Endodermal cell (in vitro differentiated cells): ENCODE data around the gene RAB31. TPM values are rescaled to one million over a fixed set of nuclear protein-coding genes. Genes with fewer than 3 reads are reported as not detected.

Experiments used
- DNase-seq: peaks from one replicate; pipeline ENCODE4 v3.0.0-alpha.2; 2017
- H3K27ac ChIP-seq: 2 replicates; pipeline ENCODE4 v1.5.1; 2013; ENCODE audit warnings: mild to moderate bottlenecking, low read depth, low read length, moderate library complexity
- H3K27me3 ChIP-seq: 2 replicates; pipeline ENCODE4 v1.6.1; 2013; ENCODE audit warnings: mild to moderate bottlenecking, low read length, moderate library complexity; ENCODE audit not compliant: insufficient read depth, control insufficient read depth, poor library complexity, severe bottlenecking
- H3K36me3 ChIP-seq: 2 replicates; pipeline ENCODE4 v1.7.0; 2013; ENCODE audit warnings: mild to moderate bottlenecking, low read length, moderate library complexity; ENCODE audit not compliant: control insufficient read depth, insufficient read depth
- H3K4me1 ChIP-seq: one replicate; pipeline ENCODE4 v1.7.0; 2013; ENCODE audit warnings: low read length; ENCODE audit not compliant: control insufficient read depth, insufficient read depth
- H3K4me3 ChIP-seq: 2 replicates; pipeline ENCODE4 v1.5.1; 2013; ENCODE audit warnings: mild to moderate bottlenecking, low read length, moderate library complexity
- H3K9ac ChIP-seq: 2 replicates; pipeline ENCODE4 v1.6.1; 2013; ENCODE audit warnings: mild to moderate bottlenecking, low read length, moderate library complexity; ENCODE audit not compliant: poor library complexity, severe bottlenecking; ENCODE audit errors: extremely low read depth
- H3K9me3 ChIP-seq: 2 replicates; pipeline ENCODE4 v1.6.1; 2013; ENCODE audit warnings: mild to moderate bottlenecking, low read length, moderate library complexity; ENCODE audit not compliant: control insufficient read depth
- H3K27ac Mint-ChIP-seq: 2 replicates; pipeline ENCODE4 v1.8.0; 2020; ENCODE audit warnings: mixed read lengths
- H3K27me3 Mint-ChIP-seq: 2 replicates; pipeline ENCODE4 v1.8.0; 2021; ENCODE audit warnings: mild to moderate bottlenecking, mixed read lengths; ENCODE audit not compliant: insufficient read depth
- H3K36me3 Mint-ChIP-seq: 2 replicates; pipeline ENCODE4 v1.8.0; 2020; ENCODE audit warnings: low read depth, mixed read lengths
- H3K4me1 Mint-ChIP-seq: 2 replicates; pipeline ENCODE4 v1.8.0; 2020; ENCODE audit warnings: mixed read lengths
- H3K4me3 Mint-ChIP-seq: 2 replicates; pipeline ENCODE4 v1.8.0; 2020; ENCODE audit warnings: mild to moderate bottlenecking, moderate library complexity, mixed read lengths
- H3K9me3 Mint-ChIP-seq: 2 replicates; pipeline ENCODE4 v1.8.0; 2020; ENCODE audit warnings: mild to moderate bottlenecking, mixed read lengths
- CTCF ChIP-seq: fragments of 200-600 bp; sonication (generic); conservative IDR thresholded peaks from 2 replicates; pipeline ENCODE4 v1.5.0; 2021; ENCODE audit warnings: antibody characterized with exemption, mild to moderate bottlenecking
- WGBS, 2 experiments: methylation state at CpG; one replicate each; pipeline versions ENCODE4 v1.1.5 to v1.1.7; 2013; ENCODE audit warnings: missing lambda C conversion rate in 2 of 2, mixed read lengths in 1 of 2; ENCODE audit not compliant: insufficient coverage in 1 of 2, insufficient read length in 1 of 2; 5-methylcytosine and 5-hydroxymethylcytosine counted together
- total RNA-seq, 2 donors: library from RNA; stranded (reverse); fragmentation: NEBNext Ultra II Directional in 1 of 2; extraction: Animal tissue kit (Norgen Biotek cat#: 25700) in 1 of 2; gene quantifications; 2 replicates in 1 of 2; 3 replicates in 1 of 2; pipeline ENCODE4 v1.2.1, GENCODE V29; 2021

RAB31 gene
- total RNA-seq, 2 donors from 2014 or later = 11.7 to 20.3 TPM

GRCh38 chr18:9848170-9848879 lies 140.2 kb downstream of the RAB31 start:
- H3K9me3 ChIP-seq = peaks cover 10% of the 10 kb centered on the region
- H3K4me3 Mint-ChIP-seq = no peak overlapping the region
- no peak overlapping the region for H3K27ac Mint-ChIP-seq
- no peak overlapping the region for H3K9ac ChIP-seq
- DNase-seq = no peak
- H3K36me3 ChIP-seq = no peaks in the 10 kb centered on the region
- H3K36me3 Mint-ChIP-seq = peaks cover 4% of the 10 kb centered on the region
- H3K27me3 Mint-ChIP-seq = no peaks in the 10 kb centered on the region
- peaks cover 4% of the 10 kb centered on the region for H3K4me1 Mint-ChIP-seq
- no peak overlapping the region for H3K27ac ChIP-seq
- no peaks in the 10 kb centered on the region for H3K27me3 ChIP-seq
- no peaks in the 10 kb centered on the region for H3K4me1 ChIP-seq
- TF ChIP-seq CTCF = no peak
- H3K9me3 Mint-ChIP-seq = peaks cover 9% of the 10 kb centered on the region
- WGBS, 2 experiments = 91 to 97% methylated on average over 5 of the region's 5 CpGs
- no peak overlapping the region for H3K4me3 ChIP-seq

DNA sequence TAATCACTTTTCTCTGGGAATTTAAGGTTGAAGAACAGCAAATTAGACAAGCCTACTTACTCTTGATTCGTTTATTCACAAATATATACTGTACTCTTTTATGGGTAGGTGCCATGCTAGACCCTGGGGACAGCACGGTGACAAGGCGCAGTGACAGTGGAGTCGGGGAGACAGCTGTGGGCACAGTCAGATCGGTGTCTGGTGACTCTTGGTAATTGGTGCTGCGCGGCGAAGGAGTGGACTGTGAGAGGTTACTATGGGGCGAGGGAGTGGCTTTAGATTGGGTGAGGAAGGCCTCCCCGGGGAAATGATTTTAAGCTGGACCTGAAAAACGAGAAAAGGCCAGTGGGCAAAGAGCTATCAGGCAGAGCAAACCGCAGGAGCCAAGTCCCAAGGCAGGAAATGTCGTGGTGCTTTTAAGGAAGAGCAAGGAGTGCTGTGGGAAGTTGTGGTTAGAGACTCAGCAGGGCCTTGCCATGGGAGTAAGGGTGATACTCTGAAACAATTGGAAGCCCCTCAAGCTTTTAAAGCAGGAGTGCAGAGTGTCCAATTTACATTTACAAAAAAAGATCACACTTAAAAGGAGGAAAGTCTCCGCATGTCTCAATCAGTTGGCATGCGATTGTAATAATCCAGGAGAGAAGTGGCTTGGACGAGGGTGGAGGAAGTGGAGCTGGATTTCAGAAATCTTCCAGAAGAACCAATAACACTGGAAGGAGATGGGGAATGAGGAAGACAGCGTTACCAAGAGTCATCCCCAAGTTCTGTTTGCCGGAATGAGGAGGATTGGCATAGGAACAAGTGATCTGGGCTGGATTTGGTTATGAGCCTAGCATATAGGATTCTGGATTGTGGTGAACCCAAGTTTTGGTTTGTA lies 141.5 kb downstream of the RAB31 start:
- Histone ChIP-seq H3K27me3 (no peaks in the 10 kb centered on the region), H3K4me1 (no peaks in the 10 kb centered on the region), H3K9me3 (peaks cover 10% of the 10 kb centered on the region), H3K9ac (no peak overlapping the region), H3K27ac (no peak overlapping the region), H3K4me3 (no peak overlapping the region), H3K36me3 (no peaks in the 10 kb centered on the region)
- 87 to 89% methylated on average over 12 to 18 of the region's 18 CpGs for WGBS, 2 experiments
- DNase-seq = no peak
- Mint-ChIP-seq H3K4me3 (no peak overlapping the region), H3K27ac (no peak overlapping the region), H3K36me3 (peaks cover 4% of the 10 kb centered on the region), H3K27me3 (no peaks in the 10 kb centered on the region), H3K9me3 (peaks cover 9% of the 10 kb centered on the region), H3K4me1 (peaks cover 4% of the 10 kb centered on the region)
- no peak for TF ChIP-seq CTCF

- no peaks in the 10 kb centered on the region for H3K36me3 ChIP-seq
- no peak overlapping the region for H3K27ac ChIP-seq
- H3K27me3 ChIP-seq = no peaks in the 10 kb centered on the region
- Mint-ChIP-seq H3K4me1 (peaks cover 4% of the 10 kb centered on the region), H3K9me3 (peaks cover 9% of the 10 kb centered on the region), H3K27me3 (no peaks in the 10 kb centered on the region), H3K4me3 (no peak overlapping the region), H3K27ac (no peak overlapping the region), H3K36me3 (peaks cover 4% of the 10 kb centered on the region)
- no peak overlapping the region for H3K4me3 ChIP-seq
- no peak for TF ChIP-seq CTCF
- no peaks in the 10 kb centered on the region for H3K4me1 ChIP-seq
- WGBS, 2 experiments = 87 to 89% methylated on average over 3 of the region's 3 CpGs
- no peak overlapping the region for H3K9ac ChIP-seq
- peaks cover 10% of the 10 kb centered on the region for H3K9me3 ChIP-seq
- no peak for DNase-seq
These were observed 142.2 kb downstream of the RAB31 start for GRCh38 chr18:9850309-9850708.
